Heart left ventricle (tissue), 16 donors: ENCODE results near the gene ITPR3. TPM values are rescaled to one million over a fixed set of nuclear protein-coding genes. Genes with fewer than 3 reads are reported as not detected.

ENCODE experiments used
- ATAC-seq, 4 donors: fragments of 200-7000 bp; cut with Tn5 transposase; one replicate each; pipeline ENCODE4 v1.9.1; 2020 to 2022; ENCODE audit warnings: moderate library complexity in 4 of 4, mild to moderate bottlenecking in 3 of 4, moderate number of reproducible peaks in 1 of 4
- DNase-seq, 5 donors: peaks; one replicate each; pipeline ENCODE4 v3.0.0-alpha.2; 2020
- H3K27ac ChIP-seq, 12 donors: fragments of 200-600 bp; sonication (generic) in 4 of 12; one replicate each; pipeline versions ENCODE4 v1.5.0 to v1.8.0; 2016 to 2022; ENCODE audit warnings: mild to moderate bottlenecking in 2 of 12
- H3K27me3 ChIP-seq, 9 donors: fragments of 200-600 bp; sonication (generic) in 2 of 9; one replicate each; pipeline versions ENCODE4 v1.5.1 to v1.8.0; 2016 to 2022; ENCODE audit warnings: mild to moderate bottlenecking in 3 of 9
- H3K36me3 ChIP-seq, 9 donors: fragments of 200-600 bp; sonication (generic) in 2 of 9; one replicate each; pipeline versions ENCODE4 v1.5.0 to v1.8.0; 2018 to 2022; ENCODE audit warnings: mild to moderate bottlenecking in 2 of 9
- H3K4me1 ChIP-seq, 12 donors: fragments of 200-600 bp; sonication (generic) in 4 of 12; one replicate each; pipeline versions ENCODE4 v1.5.0 to v1.8.0; 2016 to 2022; ENCODE audit warnings: mild to moderate bottlenecking in 3 of 12
- H3K4me3 ChIP-seq, 12 donors: fragments of 200-600 bp; sonication (generic) in 4 of 12; one replicate each; pipeline versions ENCODE4 v1.5.0 to v1.8.0; 2017 to 2022; ENCODE audit warnings: mild to moderate bottlenecking in 9 of 12, moderate library complexity in 4 of 12
- H3K9me3 ChIP-seq, 12 donors: fragments of 200-600 bp; sonication (generic) in 4 of 12; one replicate each; pipeline versions ENCODE4 v1.5.0 to v1.8.0; 2016 to 2022; ENCODE audit warnings: mild to moderate bottlenecking in 1 of 12
- CTCF ChIP-seq, 12 donors: fragments of 200-600 bp; sonication (generic) in 4 of 12; IDR thresholded peaks; one replicate each; pipeline versions ENCODE4 v1.5.0 to v1.8.0; 2018 to 2022; ENCODE audit warnings: antibody characterized with exemption in 12 of 12, mild to moderate bottlenecking in 5 of 12
- POLR2A ChIP-seq, 2 donors: fragments of 450-650 bp; IDR thresholded peaks; one replicate each; pipeline ENCODE4 v1.6.1; 2017; ENCODE audit warnings: antibody characterized with exemption in 2 of 2, mild to moderate bottlenecking in 2 of 2, moderate library complexity in 2 of 2
- WGBS, 4 donors: extraction: QIAGEN DNeasy Blood & Tissue Kit in 2 of 4; methylation state at CpG; one replicate each; pipeline versions ENCODE4 v1.1.5 to v1.1.7; 2013 to 2018; 5-methylcytosine and 5-hydroxymethylcytosine counted together
- intact Hi-C, 10 donors: fragments of 100-400 bp; cut with DNase I; formaldehyde crosslinking; loops; one replicate each; pipeline versions ENCODE4 v1.11.1 to v1.14.2; 2022
- polyA plus RNA-seq, 2 donors: library from polyadenylated mRNA; stranded (reverse); fragments of 200-250 nt; gene quantifications; one replicate each; pipeline ENCODE4 v1.2.3, GENCODE V29; 2013
- total RNA-seq, 9 donors: library from RNA; depleted of rRNA in 2 of 9; stranded (reverse); fragments of >200 nt in 2 of 9; fragmentation: NEBNext Ultra II Directional in 3 of 9; extraction: Animal tissue kit (Norgen Biotek cat#: 25700) in 3 of 9; gene quantifications; one replicate each; pipeline versions ENCODE4 v1.1.0 to v1.2.4, GENCODE V29; 2016 to 2023
- donor health status: ischemic (EF 13 %, LVEDD 7.1; RV severe dilation, severe dysfunction).
- donor health status: healthy with polysubstance abuse.
- donor health status: DM: no; HTN: yes; CAD: no.
- donor health status: DM: no; HTN: no; CAD: no.
- donor health status: ischemic (EF 25% LVEDD 6.9; RV normal size, moderate dysfunction).
- donor health status: ischemic (EF 25% LVEDD 5.7; RV mildly dilated, moderate dysfunction).
- donor health status: healthy.
- donor health status: DM: yes; HTN: yes; CAD: no.
- donor health status: ischemic (EF 35%, LVEDD 5.7; RV mildly dilated, moderate dysfunction).
- donor health status: nonischemic (EF 11% LVEDD 7.7; RV severe dilation, severe dysfunction).
- donor health status: DM: yes; HTN: yes; CAD: no.
- donor health status: PGD.
- donor health status: ischemic (EF 29% LVEDD 5.4; RV normal size, mild dysfunction).
- donor health status: nonischemic (EF 23%, LVEDD 6.1; RV moderate dilation, normal function).

The ITPR3 gene
- total and polyA plus RNA-seq, 11 donors = 4.8 to 33.5 (median 7.8) TPM

GRCh38 chr6:33721508-33721907, 100.4 kb downstream of the ITPR3 start:
- TF ChIP-seq POLR2A (IDR thresholded peaks at IDR 0.05) = no peak
- TF ChIP-seq CTCF (IDR thresholded peaks at IDR 0.05) = no peak
- intact Hi-C loops = no loop called here
- Histone ChIP-seq H3K27me3 (peaks cover 0 to 9% (median 0%) of the 10 kb centered on the region in 9 donors), H3K27ac (peak overlapping the region in 7 of 12 donors; percentile 29 to 72 (median 52)), H3K4me3 (no peak overlapping the region), H3K9me3 (no peaks in the 10 kb centered on the region), H3K36me3 (peaks cover 0 to 39% (median 0%) of the 10 kb centered on the region in 9 donors), H3K4me1 (peaks cover 0 to 36% (median 7%) of the 10 kb centered on the region in 12 donors)
- no peak for ATAC-seq
- 59 to 85% (median 63%) methylated on average over 5 of the region's 5 CpGs for WGBS, 4 donors
- DNase-seq = no peak

- peaks cover 0 to 39% (median 0%) of the 10 kb centered on the region in 9 donors for H3K36me3 ChIP-seq
- DNase-seq = no peak
- H3K27me3 ChIP-seq = peaks cover 0 to 9% (median 0%) of the 10 kb centered on the region in 9 donors
- H3K27ac ChIP-seq = peak overlapping the region in 7 of 12 donors; percentile 29 to 72 (median 52)
- H3K9me3 ChIP-seq = no peaks in the 10 kb centered on the region
- no peak overlapping the region for H3K4me3 ChIP-seq
- TF ChIP-seq POLR2A (IDR thresholded peaks at IDR 0.05) = no peak
- no peak for TF ChIP-seq CTCF (IDR thresholded peaks at IDR 0.05)
- intact Hi-C loops = no loop called here
- H3K4me1 ChIP-seq = peaks cover 3 to 43% (median 11%) of the 10 kb centered on the region in 12 donors
- 53 to 75% (median 64%) methylated on average over 4 to 5 of the region's 5 CpGs for WGBS, 4 donors
- peak in 3 of 4 donors; percentile 12 to 47 (median 21) for ATAC-seq
Measured at GRCh38 chr6:33722103-33722623, 101.0 kb downstream of the ITPR3 start.

- WGBS, 4 donors = 52 to 62% (median 58%) methylated on average over 3 of the region's 3 CpGs
- peaks cover 0 to 39% (median 0%) of the 10 kb centered on the region in 9 donors for H3K36me3 ChIP-seq
- H3K27ac ChIP-seq = peak overlapping the region in 3 of 12 donors; percentile 55 to 72 (median 65)
Measured at GRCh38 chr6:33723371-33724085, 102.4 kb downstream of the ITPR3 start.

More at GRCh38 chr6:33723371-33724085, 102.4 kb downstream of the ITPR3 start:
- no peak overlapping the region for H3K4me3 ChIP-seq
- intact Hi-C loops = no loop called here
- H3K9me3 ChIP-seq = no peaks in the 10 kb centered on the region
- peaks cover 3 to 43% (median 18%) of the 10 kb centered on the region in 12 donors for H3K4me1 ChIP-seq
- DNase-seq (no peak), ATAC-seq (no peak)
- TF ChIP-seq CTCF (IDR thresholded peaks at IDR 0.05) = no peak
- no peak for TF ChIP-seq POLR2A (IDR thresholded peaks at IDR 0.05)
- H3K27me3 ChIP-seq = peaks cover 0 to 9% (median 0%) of the 10 kb centered on the region in 9 donors
